GM19043 (cell line): Measurements from ENCODE around the gene RHOJ.
"Not testable (repeated sequence)": the region's sequence is repeated elsewhere in the genome, so short reads cannot be mapped to it uniquely, and the experiment has no call there.

Experiments
- ATAC-seq: cut with Tn5 transposase; IDR thresholded peaks from one replicate; pipeline ENCODE4 v1.9.1; 2021; ENCODE audit warnings: low read depth; ENCODE audit not compliant: unreplicated experiment

Gene RHOJ

GRCh38 chr14:63204407-63205043 is at the start of gene RHOJ:
TSS of gene RHOJ (plus strand) at chr14:63204443. CDS start at chr14:63204870, 427 bp downstream.
- no peak for ATAC-seq

- ATAC-seq: no peak
Observed at GRCh38 chr14:63155511-63156185, 48.6 kb upstream of the RHOJ start.

GRCh38 chr14:63157195-63157594 is 47.0 kb upstream of the RHOJ start:
- ATAC-seq: no peak

- ATAC-seq: no peak
Observed at GRCh38 chr14:63163306-63163705, 40.9 kb upstream of the RHOJ start.

GRCh38 chr14:63164108-63164683 is 40.0 kb upstream of the RHOJ start:
- no peak for ATAC-seq

- ATAC-seq: not testable (repeated sequence)
Observed at GRCh38 chr14:63165267-63165666, 39.0 kb upstream of the RHOJ start.

- ATAC-seq: no peak
Observed at GRCh38 chr14:63167044-63167443, 37.2 kb upstream of the RHOJ start.

- ATAC-seq: no peak
Observed at GRCh38 chr14:63174760-63175191, 29.5 kb upstream of the RHOJ start.

GRCh38 chr14:63175531-63175930 is 28.7 kb upstream of the RHOJ start:
- no peak for ATAC-seq

- ATAC-seq: no peak
Observed at GRCh38 chr14:63178912-63179311, 25.3 kb upstream of the RHOJ start.

- ATAC-seq: no peak
Observed at GRCh38 chr14:63179383-63179782, 24.9 kb upstream of the RHOJ start.

- ATAC-seq: no peak
Observed at GRCh38 chr14:63180011-63180410, 24.2 kb upstream of the RHOJ start.

- ATAC-seq: no peak
Observed at GRCh38 chr14:63182968-63183367, 21.3 kb upstream of the RHOJ start.

GRCh38 chr14:63186453-63186852 is 17.8 kb upstream of the RHOJ start:
- ATAC-seq: no peak

GRCh38 chr14:63191211-63191610 is 13.0 kb upstream of the RHOJ start:
- ATAC-seq: no peak

GRCh38 chr14:63192085-63192484 is 12.2 kb upstream of the RHOJ start:
- ATAC-seq: no peak

- ATAC-seq: no peak
Observed at GRCh38 chr14:63193236-63193635, 11.0 kb upstream of the RHOJ start.

- no peak for ATAC-seq
Observed at GRCh38 chr14:63200035-63200740, 4.1 kb upstream of the RHOJ start.

GRCh38 chr14:63200767-63201166 is 3.5 kb upstream of the RHOJ start:
- no peak for ATAC-seq

GRCh38 chr14:63203015-63203414 is 1.2 kb upstream of the RHOJ start:
- ATAC-seq: no peak
